ENCODE results near the gene LMCD1.

DNA sequence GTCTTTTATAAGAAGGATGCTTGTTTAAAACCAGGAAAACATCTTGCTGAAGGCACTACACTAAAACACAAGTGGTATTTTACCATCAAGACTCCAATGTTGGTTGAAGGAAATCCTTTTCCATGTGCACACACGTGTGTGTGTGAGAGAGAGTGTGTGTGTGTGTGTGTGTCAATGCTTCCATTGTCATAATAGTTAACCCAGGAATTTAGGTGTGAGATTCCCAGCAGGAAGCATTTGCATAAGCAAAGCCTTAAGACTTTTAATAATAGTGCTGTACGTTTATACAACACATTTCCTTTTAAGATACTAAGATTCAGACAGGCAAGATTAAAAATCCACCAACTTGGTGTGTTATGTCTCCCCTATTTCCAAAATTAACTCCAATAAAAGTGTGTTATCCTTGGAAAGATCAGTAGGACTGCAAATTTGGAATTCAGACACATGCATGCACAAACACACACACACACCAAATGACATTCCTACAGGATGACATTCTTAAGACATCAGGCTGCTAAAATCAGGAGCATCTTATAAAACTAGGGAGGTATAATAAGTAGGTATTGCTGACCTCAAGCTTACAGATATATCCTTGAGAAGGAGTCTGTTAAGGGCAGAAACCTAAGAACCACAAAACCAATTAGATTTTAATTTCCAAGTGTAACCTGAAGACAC lies 18.3 kb downstream of the LMCD1 start:
- no peak for TF ChIP-seq EZH2 (IDR thresholded peaks at IDR 0.05)
- TF ChIP-seq POLR2AphosphoS5 (IDR thresholded peaks at IDR 0.05; ENCODE audit: borderline replicate concordance, low read depth, low read length): no peak
- no peak for TF ChIP-seq FOXP2 (optimal IDR thresholded peaks at IDR 0.05; ENCODE audit: control extremely low read depth, extremely low read length, insufficient read depth)

All from SK-N-MC (cell line).